Smooth muscle cell (in vitro differentiated cells): ENCODE results near the gene ITGB5. TPM values are rescaled to one million over a fixed set of nuclear protein-coding genes. Genes with fewer than 3 reads are reported as not detected.
A peak's percentile ranks its signal among the peaks of the same experiment; 100 is the strongest.

Experiments used
- DNase-seq: peaks from one replicate; lab custom pipeline; 2025; ENCODE audit not compliant: unreplicated experiment; lab: John Stamatoyannopoulos, UW
- H2AFZ ChIP-seq: fragments of 200-600 bp; sonication (generic); 2 replicates; pipeline ENCODE4 v1.6.0; 2016; ENCODE audit warnings: antibody characterized with exemption, low read depth, mild to moderate bottlenecking
- H3F3A ChIP-seq: fragments of 200-600 bp; sonication (generic); 2 replicates; pipeline ENCODE4 v1.6.0; 2017; ENCODE audit warnings: antibody characterized with exemption, low read depth
- H3K27ac ChIP-seq: fragments of 200-600 bp; sonication (generic); 2 replicates; pipeline ENCODE4 v1.5.1; 2016; ENCODE audit warnings: low read depth, mild to moderate bottlenecking
- H3K27me3 ChIP-seq: fragments of 200-600 bp; sonication (generic); 2 replicates; pipeline ENCODE4 v1.6.1; 2016; ENCODE audit warnings: low read depth, mild to moderate bottlenecking
- H3K36me3 ChIP-seq: fragments of 200-600 bp; sonication (generic); 2 replicates; pipeline ENCODE4 v1.5.1; 2016; ENCODE audit warnings: low read depth
- H3K4me1 ChIP-seq: fragments of 200-600 bp; sonication (generic); 2 replicates; pipeline ENCODE4 v1.5.1; 2016; ENCODE audit warnings: low read depth
- H3K4me2 ChIP-seq: fragments of 200-600 bp; sonication (generic); 2 replicates; pipeline ENCODE4 v1.6.0; 2016; ENCODE audit warnings: mild to moderate bottlenecking
- H3K4me3 ChIP-seq: fragments of 200-600 bp; sonication (generic); 2 replicates; pipeline ENCODE4 v1.5.1; 2016; ENCODE audit warnings: mild to moderate bottlenecking
- H3K79me2 ChIP-seq: fragments of 200-600 bp; sonication (generic); 2 replicates; pipeline ENCODE4 v1.6.0; 2016; ENCODE audit warnings: low read depth, mild to moderate bottlenecking
- H3K9ac ChIP-seq: fragments of 200-600 bp; sonication (generic); 2 replicates; pipeline ENCODE4 v1.6.0; 2016; ENCODE audit warnings: low read depth
- H3K9me3 ChIP-seq: fragments of 200-600 bp; sonication (generic); replicated peaks from 2 replicates; pipeline ENCODE4 v1.5.1; 2016; ENCODE audit warnings: low read depth
- H4K20me1 ChIP-seq: fragments of 200-600 bp; sonication (generic); 2 replicates; pipeline ENCODE4 v1.6.0; 2016; ENCODE audit warnings: low read depth
- CTCF ChIP-seq: fragments of 200-600 bp; sonication (generic); IDR thresholded peaks from 2 replicates; pipeline ENCODE4 v1.5.1; 2017; ENCODE audit warnings: borderline replicate concordance, mild to moderate bottlenecking, antibody characterized with exemption; ENCODE audit not compliant: insufficient read depth, poor library complexity, severe bottlenecking
- WGBS: methylation state at CpG from one replicate; pipeline ENCODE4 v1.1.7; 2016; ENCODE audit warnings: low lambda C conversion rate; 5-methylcytosine and 5-hydroxymethylcytosine counted together
- polyA plus RNA-seq: library from polyadenylated mRNA; unstranded; fragments of >200 nt; fragmentation: Nextera tagmentation; extraction: Ambion mirVana; gene quantifications from 2 replicates; pipeline ENCODE4 v1.2.1, GENCODE V29; 2016
- total RNA-seq: library from RNA; depleted of rRNA; stranded (reverse); fragments of >200 nt; gene quantifications from 2 replicates; pipeline ENCODE4 v1.2.3, GENCODE V29; 2014

The ITGB5 gene
- total and polyA plus RNA-seq, 2 experiments from 2014 or later, result 343 to 403 TPM

GRCh38 chr3:124773351-124774326 lies 113.5 kb downstream of the ITGB5 start:
- no peaks in the 10 kb centered on the region for H4K20me1 ChIP-seq
- no peak for TF ChIP-seq CTCF
- DNase-seq, result no peak
- H3K9ac ChIP-seq, result no peak overlapping the region
- H2AFZ ChIP-seq, result no peak overlapping the region
- H3K4me1 ChIP-seq, result peaks cover 23% of the 10 kb centered on the region
- WGBS, result 96% methylated on average over 17 of the region's 17 CpGs
- H3K79me2 ChIP-seq, result peaks cover 14% of the 10 kb centered on the region
- H3K27ac ChIP-seq, result peak overlapping the region; percentile 71
- H3K36me3 ChIP-seq, result no peaks in the 10 kb centered on the region
- H3K4me2 ChIP-seq, result peak overlapping the region; percentile 1
- H3F3A ChIP-seq, result peaks cover 26% of the 10 kb centered on the region
- H3K27me3 ChIP-seq, result no peaks in the 10 kb centered on the region
- H3K9me3 ChIP-seq, result no peaks in the 10 kb centered on the region
- no peak overlapping the region for H3K4me3 ChIP-seq

- 10% methylated on average over 17 of the region's 17 CpGs for WGBS
- Histone ChIP-seq H3K4me2 (peak overlapping the region; percentile 64), H2AFZ (no peak overlapping the region), H3K36me3 (no peaks in the 10 kb centered on the region), H3F3A (peaks cover 26% of the 10 kb centered on the region), H3K27me3 (no peaks in the 10 kb centered on the region), H3K79me2 (peaks cover 8% of the 10 kb centered on the region), H3K27ac (peak overlapping the region; percentile 71), H3K4me3 (no peak overlapping the region), H3K9me3 (no peaks in the 10 kb centered on the region), H3K9ac (no peak overlapping the region), H4K20me1 (no peaks in the 10 kb centered on the region), H3K4me1 (peaks cover 23% of the 10 kb centered on the region)
- peak; percentile 46 for DNase-seq
- TF ChIP-seq CTCF, result no peak
Observed at GRCh38 chr3:124772081-124772831, 114.9 kb downstream of the ITGB5 start.

- H4K20me1 ChIP-seq, result no peaks in the 10 kb centered on the region
- no peaks in the 10 kb centered on the region for H3K9me3 ChIP-seq
- 22% methylated on average over 2 of the region's 2 CpGs for WGBS
- peak overlapping the region; percentile 71 for H3K27ac ChIP-seq
- no peak overlapping the region for H2AFZ ChIP-seq
- H3K36me3 ChIP-seq, result no peaks in the 10 kb centered on the region
- peaks cover 23% of the 10 kb centered on the region for H3K4me1 ChIP-seq
- H3K79me2 ChIP-seq, result no peaks in the 10 kb centered on the region
- TF ChIP-seq CTCF, result no peak
- H3K9ac ChIP-seq, result no peak overlapping the region
- no peaks in the 10 kb centered on the region for H3K27me3 ChIP-seq
- no peak overlapping the region for H3K4me3 ChIP-seq
- H3K4me2 ChIP-seq, result peak overlapping the region; percentile 64
- H3F3A ChIP-seq, result peaks cover 26% of the 10 kb centered on the region
- no peak for DNase-seq
Observed at GRCh38 chr3:124771083-124771445, 116.1 kb downstream of the ITGB5 start.
